Measurements from ENCODE around the gene DENND6B. TPM values are rescaled to one million over a fixed set of nuclear protein-coding genes. Genes with fewer than 3 reads are reported as not detected.
A peak's percentile ranks its signal among the peaks of the same experiment; 100 is the strongest.

The DENND6B gene
- total and polyA plus RNA-seq, 2 of the 13 experiments (the other 11 are each of a cell fraction or from before 2014, with no cell fraction given): 0.95 to 3.8 TPM

GRCh38 chr22:50305923-50306566 is 20.8 kb downstream of the DENND6B start (continued):
- TF ChIP-seq ZNF724P (CRISPR knock-in tag; IDR thresholded peaks at IDR 0.05; ENCODE audit: borderline replicate concordance) (no peak; the same call in 1 of the 2 replicates), HOMEZ (CRISPR knock-in tag; IDR thresholded peaks at IDR 0.05; ENCODE audit: low read depth) (no peak), DPF2 (CRISPR knock-in tag; IDR thresholded peaks at IDR 0.05; ENCODE audit: borderline replicate concordance, low read depth) (no peak), YEATS4 (CRISPR knock-in tag; IDR thresholded peaks at IDR 0.05; ENCODE audit: borderline replicate concordance) (no peak), RORA (CRISPR knock-in tag; IDR thresholded peaks at IDR 0.05) (no peak), ARID2 (CRISPR knock-in tag; IDR thresholded peaks at IDR 0.05; ENCODE audit: borderline replicate concordance) (no peak), ZNF331 (CRISPR knock-in tag; IDR thresholded peaks at IDR 0.05) (0 out of 2 replicates have a peak, but pooled peaks have one; percentile 12), BATF2 (CRISPR knock-in tag; IDR thresholded peaks at IDR 0.05) (no peak), ZNF709 (CRISPR knock-in tag; IDR thresholded peaks at IDR 0.05) (no peak), SAP130 (CRISPR knock-in tag; IDR thresholded peaks at IDR 0.05; ENCODE audit: low read depth) (peak; percentile 72), NCOA2 (CRISPR knock-in tag; IDR thresholded peaks at IDR 0.05) (no peak), NRL (CRISPR knock-in tag; IDR thresholded peaks at IDR 0.05; ENCODE audit: borderline replicate concordance) (no peak), U2AF2 (IDR thresholded peaks at IDR 0.05; ENCODE audit: low read depth, low read length) (no peak), SIN3B (IDR thresholded peaks at IDR 0.05; ENCODE audit: low read length) (no peak), ZNF75D (CRISPR knock-in tag; IDR thresholded peaks at IDR 0.05; ENCODE audit: borderline replicate concordance) (no peak), MIER2 (CRISPR knock-in tag; IDR thresholded peaks at IDR 0.05) (no peak), ESRRA (CRISPR knock-in tag; IDR thresholded peaks at IDR 0.05; ENCODE audit: low read depth) (no peak), SETDB1 (CRISPR knock-in tag; IDR thresholded peaks at IDR 0.05; ENCODE audit: borderline replicate concordance) (no peak), KDM4B (CRISPR knock-in tag; IDR thresholded peaks at IDR 0.05) (no peak), ZNF546 (CRISPR knock-in tag; conservative IDR thresholded peaks at IDR 0.05) (no peak), GPBP1L1 (CRISPR knock-in tag; IDR thresholded peaks at IDR 0.05) (no peak), SP140L (CRISPR knock-in tag; IDR thresholded peaks at IDR 0.05; ENCODE audit: borderline replicate concordance) (no peak), UBTF (CRISPR knock-in tag; IDR thresholded peaks at IDR 0.05) (no peak), CHD2 (IDR thresholded peaks at IDR 0.05; ENCODE audit: low read depth, low read length) (no peak)
- TF ChIP-seq, protein P1, sequence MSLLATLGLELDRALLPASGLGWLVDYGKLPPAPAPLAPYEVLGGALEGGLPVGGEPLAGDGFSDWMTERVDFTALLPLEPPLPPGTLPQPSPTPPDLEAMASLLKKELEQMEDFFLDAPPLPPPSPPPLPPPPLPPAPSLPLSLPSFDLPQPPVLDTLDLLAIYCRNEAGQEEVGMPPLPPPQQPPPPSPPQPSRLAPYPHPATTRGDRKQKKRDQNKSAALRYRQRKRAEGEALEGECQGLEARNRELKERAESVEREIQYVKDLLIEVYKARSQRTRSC (CRISPR knock-in tag; IDR thresholded peaks at IDR 0.05; ENCODE audit: low read depth): no peak

Data from HepG2 (cell line).